Adrenal gland (tissue), 12 donors: Measurements from ENCODE around the gene RHOBTB3. TPM values are rescaled to one million over a fixed set of nuclear protein-coding genes. Genes with fewer than 3 reads are reported as not detected.

ENCODE experiments used
- DNase-seq, 7 donors: peaks; one replicate each; pipeline ENCODE4 v3.0.0-alpha.2; 2019 to 2020
- H3K27ac ChIP-seq, 5 donors: fragments of 200-600 bp; sonication (generic) in 4 of 5; 1 replicate in 3 of 5; 2 replicates in 2 of 5; pipeline versions ENCODE4 v1.5.1 to v1.8.0; 2016 to 2020; ENCODE audit warnings: mild to moderate bottlenecking in 1 of 5
- H3K27me3 ChIP-seq: fragments of 200-600 bp; 2 replicates; pipeline ENCODE4 v1.8.0; 2021
- H3K36me3 ChIP-seq, 2 donors: fragments of 200-600 bp; replicated peaks in 1 of 2; 1 replicate in 1 of 2; 2 replicates in 1 of 2; pipeline versions ENCODE4 v1.5.1 to v1.8.0; 2018 to 2022
- H3K4me1 ChIP-seq, 2 donors: fragments of 200-600 bp; replicated peaks in 1 of 2; 1 replicate in 1 of 2; 2 replicates in 1 of 2; pipeline versions ENCODE4 v1.5.1 to v1.8.0; 2018 to 2021
- H3K4me3 ChIP-seq, 4 donors: fragments of 200-600 bp; sonication (generic) in 3 of 4; one replicate each; pipeline ENCODE4 v1.5.1; 2016 to 2018
- H3K9me3 ChIP-seq, 3 donors: fragments of 200-600 bp; sonication (generic) in 1 of 3; replicated peaks in 1 of 3; 1 replicate in 2 of 3; 2 replicates in 1 of 3; pipeline versions ENCODE4 v1.5.1 to v1.8.0; 2016 to 2021
- POLR2A ChIP-seq, 2 donors: fragments of 450-650 bp; IDR thresholded peaks; one replicate each; pipeline ENCODE4 v1.6.1; 2017; ENCODE audit warnings: antibody characterized with exemption in 2 of 2, mild to moderate bottlenecking in 2 of 2, moderate library complexity in 1 of 2
- WGBS, 4 donors: extraction: QIAGEN DNeasy Blood & Tissue Kit in 2 of 4; methylation state at CpG; one replicate each; pipeline versions ENCODE4 v1.1.5 to v1.1.7; 2013 to 2017; 5-methylcytosine and 5-hydroxymethylcytosine counted together
- intact Hi-C, 2 donors: fragments of 100-400 bp; cut with DNase I; formaldehyde crosslinking; loops; one replicate each; pipeline versions ENCODE4 v1.14.1 to v1.15.0; 2022 to 2023
- polyA plus RNA-seq, 3 donors: library from polyadenylated mRNA; stranded (reverse); fragments of 200-250 nt in 2 of 3; fragments of 350-450 nt in 1 of 3; fragmentation: Illumina TruSeq in 1 of 3; extraction: RNeasy Lipid Tissue Mini Kit (QIAGEN cat#74804) in 1 of 3; gene quantifications; one replicate each; pipeline ENCODE4 v1.2.3, GENCODE V29; 2013 to 2014
- total RNA-seq, 9 donors: library from RNA; depleted of rRNA in 4 of 9; stranded (reverse); fragments of >200 nt in 4 of 9; fragments of 120-200 nt in 1 of 9; fragmentation: NEBNext Ultra II Directional in 1 of 9; extraction: Animal tissue kit (Norgen Biotek cat#: 25700) in 1 of 9; gene quantifications; one replicate each; pipeline versions ENCODE4 v1.1.0 to v1.2.4, GENCODE V29; 2013 to 2023
- TF ChIP-seq, protein P1 (sequence below), 6 experiments: fragments of 450-650 bp in 4 of 6; fragments of 200-600 bp in 2 of 6; sonication (generic) in 1 of 6; IDR thresholded peaks; 1 replicate in 5 of 6; 2 replicates in 1 of 6; pipeline versions ENCODE4 v1.5.1 to v1.8.0; 2016 to 2021; ENCODE audit warnings: antibody characterized with exemption in 6 of 6, mild to moderate bottlenecking in 2 of 6, moderate library complexity in 1 of 6
- donor health status: healthy with polysubstance abuse.
- donor health status: Bipolar disorder and iron deficiency.
- donor health status: DM: yes; HTN: yes; CAD: no.
- donor health status: DM: no; HTN: no; CAD: no.
- donor health status: DM: no; HTN: no; CAD: no.
- donor health status: DM: yes; HTN: yes; CAD: no.

RHOBTB3 gene
- total and polyA plus RNA-seq, 12 donors, result 23.9 to 258 (median 108) TPM

DNA sequence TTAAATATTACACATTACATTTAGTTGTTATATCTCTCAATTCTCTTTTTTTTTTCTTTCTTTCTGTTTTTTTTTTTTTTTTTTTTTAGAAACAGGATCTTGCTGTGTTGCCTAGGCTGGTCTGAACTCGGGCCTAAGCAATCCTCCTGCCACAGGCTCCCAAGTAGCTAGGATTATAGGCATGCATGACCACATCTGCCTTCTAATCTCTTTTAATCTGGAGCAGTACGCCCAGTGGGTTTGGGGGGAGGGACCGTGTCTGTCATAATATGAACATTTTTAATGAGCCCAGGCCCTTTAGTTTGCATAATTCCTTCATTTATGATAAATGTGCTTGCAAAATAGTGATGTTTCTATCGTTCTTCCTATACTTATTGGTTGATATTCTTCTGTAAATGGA lies 10.3 kb downstream of the RHOBTB3 start:
- Histone ChIP-seq H3K27me3 (no peaks in the 10 kb centered on the region), H3K4me1 (peaks cover 11 to 19% of the 10 kb centered on the region in 2 donors), H3K4me3 (no peak overlapping the region), H3K9me3 (no peaks in the 10 kb centered on the region), H3K27ac (no peak overlapping the region), H3K36me3 (peaks cover 0 to 34% of the 10 kb centered on the region in 2 donors)
- intact Hi-C loops, result no loop called here
- 86 to 92% (median 88%) methylated on average over 4 of the region's 4 CpGs for WGBS, 4 donors
- TF ChIP-seq, protein P1, sequence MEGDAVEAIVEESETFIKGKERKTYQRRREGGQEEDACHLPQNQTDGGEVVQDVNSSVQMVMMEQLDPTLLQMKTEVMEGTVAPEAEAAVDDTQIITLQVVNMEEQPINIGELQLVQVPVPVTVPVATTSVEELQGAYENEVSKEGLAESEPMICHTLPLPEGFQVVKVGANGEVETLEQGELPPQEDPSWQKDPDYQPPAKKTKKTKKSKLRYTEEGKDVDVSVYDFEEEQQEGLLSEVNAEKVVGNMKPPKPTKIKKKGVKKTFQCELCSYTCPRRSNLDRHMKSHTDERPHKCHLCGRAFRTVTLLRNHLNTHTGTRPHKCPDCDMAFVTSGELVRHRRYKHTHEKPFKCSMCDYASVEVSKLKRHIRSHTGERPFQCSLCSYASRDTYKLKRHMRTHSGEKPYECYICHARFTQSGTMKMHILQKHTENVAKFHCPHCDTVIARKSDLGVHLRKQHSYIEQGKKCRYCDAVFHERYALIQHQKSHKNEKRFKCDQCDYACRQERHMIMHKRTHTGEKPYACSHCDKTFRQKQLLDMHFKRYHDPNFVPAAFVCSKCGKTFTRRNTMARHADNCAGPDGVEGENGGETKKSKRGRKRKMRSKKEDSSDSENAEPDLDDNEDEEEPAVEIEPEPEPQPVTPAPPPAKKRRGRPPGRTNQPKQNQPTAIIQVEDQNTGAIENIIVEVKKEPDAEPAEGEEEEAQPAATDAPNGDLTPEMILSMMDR (IDR thresholded peaks at IDR 0.05), result no peak
- TF ChIP-seq POLR2A (IDR thresholded peaks at IDR 0.05), result no peak
- no peak for DNase-seq

DNA sequence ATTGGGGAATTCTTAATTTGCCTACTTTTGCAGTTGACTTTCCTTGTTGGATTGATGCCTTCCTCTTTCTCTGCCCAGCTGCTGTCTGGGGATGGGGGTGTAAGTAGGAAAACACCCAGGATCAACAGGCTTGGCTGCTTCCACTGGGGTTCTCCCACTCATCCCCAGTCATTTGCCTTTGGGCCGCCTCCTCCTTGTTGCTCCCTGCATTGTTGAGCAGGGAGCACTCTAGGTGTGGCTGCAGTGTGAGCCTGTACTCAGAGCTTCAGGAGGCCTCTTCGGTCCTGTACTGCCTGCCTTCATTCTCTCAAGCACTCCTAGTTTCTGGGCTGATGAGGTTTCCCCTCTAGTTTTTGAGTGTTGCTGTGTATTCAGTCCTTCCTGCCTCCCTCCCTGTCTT lies 12.1 kb downstream of the RHOBTB3 start:
- H3K9me3 ChIP-seq, result no peaks in the 10 kb centered on the region
- TF ChIP-seq, protein P1 (IDR thresholded peaks at IDR 0.05), result no peak
- TF ChIP-seq POLR2A (IDR thresholded peaks at IDR 0.05), result no peak
- no peak overlapping the region for H3K27ac ChIP-seq
- DNase-seq, result no peak
- peaks cover 0 to 34% of the 10 kb centered on the region in 2 donors for H3K36me3 ChIP-seq
- no peaks in the 10 kb centered on the region for H3K27me3 ChIP-seq
- peaks cover 0 to 11% of the 10 kb centered on the region in 2 donors for H3K4me1 ChIP-seq
- H3K4me3 ChIP-seq, result no peak overlapping the region
- intact Hi-C loops, result no loop called here
- 86 to 100% (median 94%) methylated on average over 1 to 2 of the region's 2 CpGs for WGBS, 4 donors

- H3K27me3 ChIP-seq, result no peaks in the 10 kb centered on the region
- intact Hi-C loops, result no loop called here
- H3K27ac ChIP-seq, result peak overlapping the region in 1 of 5 donors; percentile 11
- DNase-seq, result no peak
- peaks cover 0 to 16% of the 10 kb centered on the region in 2 donors for H3K4me1 ChIP-seq
- TF ChIP-seq, protein P1 (IDR thresholded peaks at IDR 0.05), result no peak
- no peak for TF ChIP-seq POLR2A (IDR thresholded peaks at IDR 0.05)
- H3K9me3 ChIP-seq, result no peaks in the 10 kb centered on the region
- peaks cover 0 to 34% of the 10 kb centered on the region in 2 donors for H3K36me3 ChIP-seq
- no peak overlapping the region for H3K4me3 ChIP-seq
- 93 to 100% (median 98%) methylated on average over 1 of the region's 1 CpG for whole genome bisulfite sequencing, 4 donors
Observed at GRCh38 chr5:95743877-95744276, 12.7 kb downstream of the RHOBTB3 start.

GRCh38 chr5:95746194-95746593 lies 15.1 kb downstream of the RHOBTB3 start:
- TF ChIP-seq POLR2A (IDR thresholded peaks at IDR 0.05), result no peak
- TF ChIP-seq, protein P1 (IDR thresholded peaks at IDR 0.05), result no peak
- Histone ChIP-seq H3K36me3 (peaks cover 0 to 34% of the 10 kb centered on the region in 2 donors), H3K4me3 (no peak overlapping the region), H3K27ac (no peak overlapping the region), H3K9me3 (no peaks in the 10 kb centered on the region), H3K27me3 (no peaks in the 10 kb centered on the region), H3K4me1 (peaks cover 0 to 17% of the 10 kb centered on the region in 2 donors)
- DNase-seq, result no peak
- intact Hi-C loops, result no loop called here
